ENCODE measurements around the gene PCDH9.
"Not testable (repeated sequence)": the region's sequence is repeated elsewhere in the genome, so short reads cannot be mapped to it uniquely, and the experiment has no call there.

The PCDH9 gene

GRCh38 chr13:66774046-66774445 is 456.1 kb downstream of the PCDH9 start:
- Histone ChIP-seq H4K20me1 (ENCODE audit: low read depth, low read length) (no peaks in the 10 kb centered on the region), H3K9me2 (replicated peaks; ENCODE audit: insufficient read depth, low read length) (no peaks in the 10 kb centered on the region), H3K4me3 (ENCODE audit: insufficient read depth, low read length, poor library complexity, severe bottlenecking) (no peak overlapping the region), H3K27ac (ENCODE audit: low read depth, low read length) (no peak overlapping the region), H3K4me2 (ENCODE audit: low read depth, low read length, poor library complexity, severe bottlenecking) (no peak overlapping the region), H3K27me3 (ENCODE audit: low read length) (no peaks in the 10 kb centered on the region), H3K79me2 (ENCODE audit: insufficient read depth, low read length) (no peaks in the 10 kb centered on the region), H3K9me3 (ENCODE audit: insufficient read depth, low read length) (no peaks in the 10 kb centered on the region), H3K9ac (ENCODE audit: low read length) (no peak overlapping the region), H3F3A (ENCODE audit: insufficient read depth) (no peaks in the 10 kb centered on the region), H3K36me3 (ENCODE audit: low read length) (no peaks in the 10 kb centered on the region), H2AFZ (ENCODE audit: low read depth, low read length, severe bottlenecking) (no peak overlapping the region)
- TF ChIP-seq EZH2phosphoT487 (conservative IDR thresholded peaks at IDR 0.05; ENCODE audit: low read length), result no peak

GRCh38 chr13:66765559-66765958 is 464.6 kb downstream of the PCDH9 start:
- no peak overlapping the region for H3K4me3 ChIP-seq (ENCODE audit: insufficient read depth, low read length, poor library complexity, severe bottlenecking)
- H3K79me2 ChIP-seq (ENCODE audit: insufficient read depth, low read length), result no peaks in the 10 kb centered on the region
- H2AFZ ChIP-seq (ENCODE audit: low read depth, low read length, severe bottlenecking), result no peak overlapping the region
- no peaks in the 10 kb centered on the region for H4K20me1 ChIP-seq (ENCODE audit: low read depth, low read length)
- no peak overlapping the region for H3K27ac ChIP-seq (ENCODE audit: low read depth, low read length)
- no peaks in the 10 kb centered on the region for H3K9me2 ChIP-seq (replicated peaks; ENCODE audit: insufficient read depth, low read length)
- H3K9ac ChIP-seq (ENCODE audit: low read length), result no peak overlapping the region
- 0 out of 2 replicates have a peak, but pooled peaks cover 5% of the 10 kb centered on the region for H3K36me3 ChIP-seq (ENCODE audit: low read length)
- peaks cover 15% of the 10 kb centered on the region; the same call in 1 of the 2 replicates for H3K9me3 ChIP-seq (ENCODE audit: insufficient read depth, low read length)
- no peaks in the 10 kb centered on the region for H3K27me3 ChIP-seq (ENCODE audit: low read length)
- no peak overlapping the region for H3K4me2 ChIP-seq (ENCODE audit: low read depth, low read length, poor library complexity, severe bottlenecking)
- no peaks in the 10 kb centered on the region for H3F3A ChIP-seq (ENCODE audit: insufficient read depth)
- TF ChIP-seq CTCF (IDR thresholded peaks at IDR 0.05; ENCODE audit: insufficient read depth, low read length, poor library complexity, severe bottlenecking), result no peak
- TF ChIP-seq EZH2phosphoT487 (conservative IDR thresholded peaks at IDR 0.05; ENCODE audit: low read length), result no peak

DNA sequence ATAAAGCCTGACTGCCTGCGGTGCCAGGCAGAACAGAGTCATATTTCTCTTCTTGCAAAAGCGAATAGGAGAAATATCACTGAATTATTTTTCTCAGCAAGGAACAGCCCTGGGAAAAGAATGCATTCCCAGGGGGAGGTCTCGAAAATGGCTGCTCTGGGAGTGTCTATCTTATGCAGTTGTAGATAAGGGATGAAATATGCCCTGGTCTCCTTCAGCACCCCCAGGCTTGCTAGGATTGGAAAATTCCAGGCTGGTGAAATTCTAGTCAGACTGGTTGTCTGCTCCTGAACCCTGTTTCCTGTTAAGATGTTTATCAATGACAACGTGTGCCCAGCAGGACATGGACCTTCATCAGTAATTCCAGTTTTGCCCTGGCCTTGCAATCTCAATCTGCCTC is 469.5 kb downstream of the PCDH9 start:
- peaks cover 23% of the 10 kb centered on the region; the same call in 1 of the 2 replicates for H3K9me3 ChIP-seq (ENCODE audit: insufficient read depth, low read length)
- H3K27ac ChIP-seq (ENCODE audit: low read depth, low read length); H3K9ac ChIP-seq (ENCODE audit: low read length); H3K27me3 ChIP-seq (ENCODE audit: low read length); H3F3A ChIP-seq (ENCODE audit: insufficient read depth); H3K9me2 ChIP-seq (replicated peaks; ENCODE audit: insufficient read depth, low read length); H2AFZ ChIP-seq (ENCODE audit: low read depth, low read length, severe bottlenecking); H3K4me3 ChIP-seq (ENCODE audit: insufficient read depth, low read length, poor library complexity, severe bottlenecking); H4K20me1 ChIP-seq (ENCODE audit: low read depth, low read length); H3K4me2 ChIP-seq (ENCODE audit: low read depth, low read length, poor library complexity, severe bottlenecking); H3K36me3 ChIP-seq (ENCODE audit: low read length); H3K79me2 ChIP-seq (ENCODE audit: insufficient read depth, low read length): not testable (repeated sequence)

GRCh38 chr13:66759919-66760318 is 470.2 kb downstream of the PCDH9 start:
- Histone ChIP-seq H3K9me3 (ENCODE audit: insufficient read depth, low read length) (peaks cover 23% of the 10 kb centered on the region; the same call in 1 of the 2 replicates), H3K79me2 (ENCODE audit: insufficient read depth, low read length) (no peaks in the 10 kb centered on the region), H3K9me2 (replicated peaks; ENCODE audit: insufficient read depth, low read length) (no peaks in the 10 kb centered on the region), H3F3A (ENCODE audit: insufficient read depth) (no peaks in the 10 kb centered on the region), H3K4me2 (ENCODE audit: low read depth, low read length, poor library complexity, severe bottlenecking) (no peak overlapping the region), H3K27ac (ENCODE audit: low read depth, low read length) (no peak overlapping the region), H4K20me1 (ENCODE audit: low read depth, low read length) (no peaks in the 10 kb centered on the region), H3K27me3 (ENCODE audit: low read length) (no peaks in the 10 kb centered on the region), H3K9ac (ENCODE audit: low read length) (no peak overlapping the region), H3K36me3 (ENCODE audit: low read length) (0 out of 2 replicates have a peak, but pooled peaks cover 5% of the 10 kb centered on the region), H3K4me3 (ENCODE audit: insufficient read depth, low read length, poor library complexity, severe bottlenecking) (no peak overlapping the region), H2AFZ (ENCODE audit: low read depth, low read length, severe bottlenecking) (no peak overlapping the region)
- TF ChIP-seq EZH2phosphoT487 (conservative IDR thresholded peaks at IDR 0.05; ENCODE audit: low read length) (no peak), CTCF (IDR thresholded peaks at IDR 0.05; ENCODE audit: insufficient read depth, low read length, poor library complexity, severe bottlenecking) (no peak)

Data from SU-DHL-6 (cell line).